ENCODE data around the gene NEK7.

GRCh38 chr1:198116469-198116868 lies 40.3 kb upstream of the NEK7 start:
- TF ChIP-seq CTCF (IDR thresholded peaks at IDR 0.05) (no peak), POLR2A (IDR thresholded peaks at IDR 0.05) (no peak)

Measured in lower leg skin (tissue), 3 donors.